Endothelial cell of umbilical vein (primary cell): ENCODE data around the gene MPND.

Experiments used
- CTCF ChIP-seq, 2 donors: IDR thresholded peaks; 1 replicate in 1 of 2; 2 replicates in 1 of 2; pipeline ENCODE4 v1.5.1; 2011; ENCODE audit warnings: low read length in 2 of 2, mild to moderate bottlenecking in 2 of 2, moderate library complexity in 2 of 2, control low read depth in 1 of 2, inconsistent platforms in 1 of 2, low read depth in 1 of 2; ENCODE audit not compliant: insufficient read depth in 1 of 2; ENCODE audit errors: extremely low read depth in 1 of 2
- EZH2 ChIP-seq: IDR thresholded peaks from 2 replicates; pipeline ENCODE4 v1.6.1; 2012; ENCODE audit warnings: borderline replicate concordance, low read depth, mild to moderate bottlenecking, moderate library complexity, low read length, inconsistent platforms; ENCODE audit not compliant: severe bottlenecking
- FOS ChIP-seq: IDR thresholded peaks from 2 replicates; pipeline ENCODE4 v1.6.1; 2011; ENCODE audit warnings: mild to moderate bottlenecking, low read length, moderate library complexity, borderline replicate concordance; ENCODE audit not compliant: insufficient read depth
- JUN ChIP-seq: IDR thresholded peaks from 2 replicates; pipeline ENCODE4 v1.6.1; 2011; ENCODE audit warnings: borderline replicate concordance, low read depth; ENCODE audit not compliant: insufficient read length, insufficient read depth
- MYC ChIP-seq: IDR thresholded peaks from one replicate; pipeline ENCODE4 v1.6.1; 2011; ENCODE audit warnings: mild to moderate bottlenecking, low read depth, low read length
- POLR2A ChIP-seq: IDR thresholded peaks from 2 replicates; pipeline ENCODE4 v1.6.1; 2012; ENCODE audit warnings: low read depth, mild to moderate bottlenecking, control low read depth, low read length
- POLR2AphosphoS5 ChIP-seq: IDR thresholded peaks from 2 replicates; pipeline ENCODE4 v1.6.1; 2012; ENCODE audit warnings: low read depth, mild to moderate bottlenecking, control low read depth, low read length, moderate library complexity; ENCODE audit not compliant: insufficient read depth

DNA sequence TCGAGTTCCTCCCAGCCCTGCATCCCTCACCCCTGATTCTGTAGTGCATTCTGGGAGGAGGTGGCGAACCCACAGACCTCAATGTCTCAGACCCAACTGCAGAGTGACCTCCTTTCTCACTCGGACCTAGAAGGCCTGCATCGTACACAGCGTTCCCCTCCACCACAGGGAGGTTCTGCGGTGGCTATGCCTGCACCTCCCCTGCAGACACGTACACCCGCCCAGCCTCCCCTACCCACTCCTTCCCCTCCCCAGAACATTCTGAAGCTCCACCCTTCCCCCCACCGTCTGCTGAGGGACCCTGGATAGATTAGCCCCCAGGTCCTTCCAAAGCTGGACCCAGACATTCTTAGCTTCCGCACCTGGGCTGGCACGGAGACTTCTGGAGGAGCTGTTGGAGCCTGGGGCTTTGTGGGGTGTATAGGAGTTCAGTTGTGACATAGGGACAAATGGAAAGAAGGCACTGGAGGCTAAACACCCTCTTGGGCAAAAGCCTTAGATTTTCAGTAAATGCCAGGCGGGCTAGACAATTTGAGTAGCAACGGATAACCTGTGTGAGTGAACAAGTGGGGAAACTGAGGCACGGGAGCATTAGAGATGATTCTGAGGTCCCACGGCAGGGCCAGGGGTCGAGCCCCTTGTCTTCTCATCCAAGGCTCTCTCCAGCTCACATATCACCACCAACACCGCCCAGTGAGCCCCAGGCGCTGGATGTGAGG, 39.4 kb upstream of the MPND start:
- TF ChIP-seq FOS (no peak), POLR2AphosphoS5 (no peak), CTCF (IDR thresholded peaks at IDR 0.05; ENCODE audit: extremely low read depth in 1 of 2, insufficient read depth in 1 of 2, low read depth in 1 of 2, low read length in 2 of 2) (no peak), MYC (no peak), JUN (no peak), POLR2A (no peak), EZH2 (no peak)
